HS-27A (cell line): Measurements from ENCODE around the gene GPC3.
"Not testable (repeated sequence)": the region's sequence is repeated elsewhere in the genome, so short reads cannot be mapped to it uniquely, and the experiment has no call there.

Source experiments
- DNase-seq: peaks from one replicate; pipeline ENCODE4 v3.0.0-alpha.2; 2012; ENCODE audit warnings: low read depth, missing footprints

Gene GPC3

DNA sequence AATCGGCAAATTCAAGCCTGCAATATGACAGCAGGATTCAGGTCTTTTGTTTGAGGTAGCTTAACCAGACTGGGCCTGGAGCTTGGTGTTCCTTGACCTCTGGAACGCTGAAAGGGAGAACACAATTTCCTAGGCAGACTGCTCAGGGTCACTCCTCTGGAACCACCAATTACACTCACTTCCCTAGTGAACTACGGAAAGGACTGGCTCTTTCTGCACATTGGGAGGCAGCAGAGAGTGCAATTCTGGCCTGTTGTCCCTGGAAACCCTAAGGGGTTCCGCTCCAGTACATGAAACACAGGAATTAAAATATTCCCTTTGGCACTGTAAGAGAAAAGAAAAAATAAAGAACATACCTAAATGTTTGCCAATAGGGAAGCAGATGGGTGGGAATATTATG lies 58.6 kb downstream of the GPC3 start:
- DNase-seq: no peak

GRCh38 chrX:133926099-133926498 lies 59.3 kb downstream of the GPC3 start:
- DNase-seq: no peak

DNA sequence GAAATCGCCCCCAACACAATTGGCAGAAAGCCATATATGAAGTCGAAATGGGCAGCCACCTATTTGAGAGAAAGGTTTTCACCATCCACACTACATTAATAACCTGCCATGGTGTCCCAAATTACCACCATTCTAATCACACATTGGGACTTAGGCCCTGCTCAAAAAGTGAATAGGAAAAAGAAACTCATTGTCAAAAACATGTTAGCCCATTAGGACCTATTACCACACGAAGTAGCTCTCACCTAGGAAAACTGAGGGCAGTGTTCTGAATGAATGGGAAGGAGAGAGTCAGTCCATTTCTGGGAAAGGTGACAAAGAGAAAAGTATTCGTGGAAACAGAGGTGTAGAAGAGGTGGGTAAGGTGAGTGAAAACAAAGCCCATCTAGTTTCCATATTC lies 60.8 kb downstream of the GPC3 start:
- no peak for DNase-seq

DNA sequence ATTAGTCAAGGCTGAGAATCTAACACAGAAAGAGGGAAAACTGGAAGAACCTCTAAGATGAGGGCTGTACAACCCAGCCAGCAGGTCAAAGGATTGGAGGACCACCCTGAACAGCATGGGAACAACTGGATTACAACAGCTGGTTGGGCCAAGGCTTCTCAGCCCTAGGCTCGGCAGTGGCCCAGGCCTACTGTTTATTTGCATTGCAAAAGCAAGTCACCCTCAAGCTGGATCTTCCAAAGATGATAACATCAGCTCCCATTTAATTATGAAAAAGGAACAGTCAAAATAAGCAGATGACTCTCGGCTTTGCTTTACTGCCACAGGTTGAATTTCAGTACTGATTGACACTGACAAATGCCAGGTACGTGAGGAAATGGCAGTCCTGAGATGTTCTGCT lies 61.8 kb downstream of the GPC3 start:
- no peak for DNase-seq

- no peak for DNase-seq
Measured at GRCh38 chrX:133923113-133923512, 62.3 kb downstream of the GPC3 start.

- no peak for DNase-seq
Measured at GRCh38 chrX:133922390-133922771, 63.0 kb downstream of the GPC3 start.

DNA sequence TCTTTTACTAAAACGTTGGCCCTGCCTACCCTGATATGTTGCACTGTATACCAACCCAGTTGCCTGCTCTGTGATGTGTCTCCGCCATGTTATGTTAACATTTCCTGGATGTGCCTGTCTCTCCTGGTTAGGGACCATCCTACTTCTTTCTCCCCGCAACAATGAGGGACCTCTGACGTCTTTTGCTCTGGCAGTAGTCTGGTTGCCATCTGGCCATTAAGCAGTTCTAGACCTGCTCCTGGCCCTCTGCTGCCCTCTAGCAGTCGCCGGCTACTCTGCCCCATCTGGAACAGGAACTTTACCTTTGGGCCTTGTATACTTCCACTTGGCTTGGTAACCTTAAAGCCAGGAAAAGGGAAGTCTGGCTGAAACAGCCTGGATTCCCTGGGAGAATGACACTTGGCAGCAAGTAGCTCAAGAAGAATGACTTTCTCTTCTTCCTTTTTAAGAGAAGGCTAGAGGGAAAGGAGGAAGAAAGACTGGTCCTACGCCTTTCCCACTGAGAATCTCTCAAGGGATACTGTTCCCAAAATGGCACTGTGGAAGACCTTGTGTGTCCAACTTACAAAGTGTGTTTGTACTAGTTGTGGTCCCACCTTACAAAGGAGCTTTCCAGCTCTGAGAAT lies 63.5 kb downstream of the GPC3 start:
- no peak for DNase-seq

DNA sequence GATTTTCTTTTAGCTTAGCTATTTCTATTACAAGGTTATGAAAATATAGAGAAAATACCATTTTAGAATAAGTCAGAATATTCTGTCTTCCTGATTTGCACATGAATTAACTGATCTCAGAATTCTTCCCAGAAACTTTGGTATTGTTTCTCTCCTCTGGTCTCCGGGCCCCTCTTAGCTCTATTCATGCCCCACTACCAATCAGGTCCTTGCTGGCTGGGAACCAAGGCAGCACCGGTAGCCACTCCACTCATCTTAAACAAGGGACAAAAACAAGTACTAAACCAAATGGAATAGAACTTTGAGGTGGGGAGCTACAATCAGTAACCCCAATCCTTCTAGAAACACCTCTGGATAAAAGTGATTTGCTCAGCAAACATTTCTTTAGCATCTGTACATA lies 64.3 kb downstream of the GPC3 start:
- no peak for DNase-seq

- DNase-seq: no peak
Measured at GRCh38 chrX:133918361-133918771, 67.0 kb downstream of the GPC3 start.

- DNase-seq: no peak
Measured at GRCh38 chrX:133916984-133917722, 68.2 kb downstream of the GPC3 start.

DNA sequence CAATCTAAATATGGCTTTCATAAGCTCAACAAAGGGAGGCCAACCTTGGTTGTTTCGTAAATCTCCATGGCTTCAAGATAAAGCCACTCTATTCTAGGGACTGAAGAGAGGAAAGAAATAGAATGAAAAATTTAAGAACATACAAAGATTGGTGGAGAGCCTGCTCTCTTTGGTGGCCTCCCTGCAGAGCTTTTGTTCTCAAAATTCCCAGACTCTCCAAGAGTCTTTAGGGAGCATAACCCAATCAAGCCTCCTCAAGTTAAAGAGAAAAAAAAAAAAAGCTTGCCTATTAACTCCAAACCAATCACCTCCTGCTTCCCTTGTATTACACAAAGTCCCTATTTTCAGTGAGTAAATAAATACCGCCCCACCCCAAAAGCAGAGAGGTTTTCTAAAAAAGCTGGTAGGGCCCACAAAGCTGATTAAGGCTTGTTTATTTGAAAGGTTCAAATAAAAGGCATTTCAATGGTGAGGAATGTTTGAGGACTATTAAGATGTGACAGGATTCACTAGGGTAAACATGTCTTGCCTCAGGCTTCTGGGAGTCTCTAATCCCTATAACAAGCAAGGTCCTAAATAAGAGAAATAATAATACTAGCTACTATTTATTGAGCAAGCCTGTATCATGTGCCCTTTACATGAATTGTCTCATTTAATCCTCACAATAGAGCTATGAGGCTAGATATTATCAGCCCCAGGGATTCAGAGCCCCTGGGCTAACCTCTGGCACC lies 71.6 kb downstream of the GPC3 start:
- DNase-seq: no peak

DNA sequence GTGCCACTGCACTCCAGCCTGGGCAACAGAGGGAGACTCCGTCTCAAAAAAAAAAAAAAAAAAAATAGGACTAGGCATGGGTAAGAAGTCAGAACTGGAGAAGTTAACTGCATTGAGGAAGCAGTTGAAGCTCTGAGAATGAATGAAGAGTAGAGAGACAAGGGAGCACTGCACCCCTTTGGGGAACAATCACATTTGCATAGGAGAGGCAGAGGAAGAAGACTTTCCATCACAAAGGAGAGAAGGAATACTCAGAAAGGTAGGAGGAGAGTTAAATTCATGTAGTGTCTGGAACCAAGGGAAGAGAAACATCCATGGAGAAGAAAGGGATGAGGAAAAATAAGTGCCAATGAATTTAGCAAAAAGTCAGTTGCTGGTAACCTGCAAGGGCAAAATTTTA lies 72.4 kb downstream of the GPC3 start:
- DNase-seq: no peak

DNA sequence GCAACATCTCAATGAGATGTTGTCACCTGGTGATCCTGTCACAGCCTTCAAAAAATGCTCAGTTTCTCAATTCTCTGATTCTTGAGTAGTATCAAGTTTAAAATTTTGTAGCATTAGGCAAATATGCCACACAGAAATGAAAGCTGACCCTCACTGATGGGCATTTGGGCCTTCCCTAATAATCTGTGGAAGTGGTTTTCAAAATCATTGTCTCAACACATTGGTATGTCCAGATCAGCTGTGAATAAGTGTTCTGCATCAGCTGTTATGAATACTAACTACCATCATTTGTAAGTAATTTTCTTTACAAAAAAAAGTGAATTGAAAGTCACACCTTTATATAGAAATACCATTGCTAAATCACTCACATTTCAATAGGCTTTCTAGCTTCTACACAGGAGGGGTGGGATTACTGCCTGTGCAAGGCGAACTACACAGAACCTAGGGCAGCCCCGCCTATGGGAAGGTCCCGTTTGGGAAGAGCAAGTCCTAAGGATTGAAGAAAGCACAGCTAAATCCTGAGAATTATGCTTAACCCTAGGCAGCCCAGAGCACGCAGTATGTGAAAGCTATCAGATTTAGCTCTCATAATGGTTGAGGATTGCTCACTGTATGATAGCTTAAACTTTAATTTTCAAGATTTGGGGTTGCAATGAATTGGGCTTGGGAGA lies 73.4 kb downstream of the GPC3 start:
- DNase-seq: no peak

GRCh38 chrX:133910539-133910938 lies 74.9 kb downstream of the GPC3 start:
- DNase-seq: no peak

DNA sequence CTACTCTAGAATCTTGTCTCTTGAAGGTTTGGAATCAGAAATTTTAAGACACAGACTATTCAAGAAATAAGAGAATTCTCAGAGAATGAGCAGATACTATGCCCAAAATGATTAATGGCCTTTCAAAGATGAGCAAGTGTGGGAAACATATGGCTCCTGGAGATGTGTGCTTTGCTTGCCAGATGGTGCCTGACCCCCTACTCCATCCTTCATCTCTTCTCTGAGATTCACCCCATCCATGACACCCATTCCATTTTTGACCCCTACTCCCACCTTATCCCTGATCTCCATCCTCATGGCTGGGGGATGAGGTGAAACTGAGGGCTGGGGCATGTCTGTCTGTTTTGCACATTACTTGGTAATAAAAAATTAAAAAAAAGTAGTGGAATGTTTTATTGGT lies 75.5 kb downstream of the GPC3 start:
- no peak for DNase-seq

DNA sequence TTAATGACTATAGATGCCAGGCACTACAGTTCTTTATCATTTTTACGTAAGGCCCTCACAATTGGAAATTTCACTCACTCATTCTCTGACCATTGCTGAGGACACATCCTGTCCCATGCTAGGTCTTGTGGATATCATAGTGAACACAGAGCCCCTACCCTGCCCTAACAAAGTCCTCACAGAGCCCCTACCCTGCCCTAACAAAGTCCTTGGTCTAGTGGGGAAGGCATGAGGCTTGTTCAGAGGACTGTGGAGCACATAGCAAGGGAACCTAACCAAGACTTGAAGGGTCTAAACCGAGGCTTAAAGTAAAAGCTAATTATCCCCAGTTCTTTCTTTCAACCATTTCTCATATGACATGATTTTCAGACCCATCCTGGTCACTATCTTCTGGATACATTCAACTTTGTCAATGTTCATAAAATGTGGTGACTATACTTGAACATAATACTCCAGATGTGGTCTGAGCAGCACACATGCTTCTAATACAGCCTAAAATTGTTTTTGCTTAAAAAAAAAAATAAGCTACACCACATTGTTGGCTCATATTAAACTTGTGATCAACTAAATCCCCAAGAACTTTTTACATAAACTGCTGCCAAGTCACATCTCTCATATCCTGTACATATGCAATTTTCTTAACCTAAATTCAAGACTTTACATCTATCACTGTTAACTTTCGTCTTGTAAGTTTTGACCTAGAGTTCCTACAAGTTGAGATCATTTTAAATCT lies 77.0 kb downstream of the GPC3 start:
- DNase-seq: no peak

GRCh38 chrX:133907606-133908005 lies 77.8 kb downstream of the GPC3 start:
- no peak for DNase-seq

- DNase-seq: no peak
Measured at GRCh38 chrX:133905305-133905704, 80.1 kb downstream of the GPC3 start.

DNA sequence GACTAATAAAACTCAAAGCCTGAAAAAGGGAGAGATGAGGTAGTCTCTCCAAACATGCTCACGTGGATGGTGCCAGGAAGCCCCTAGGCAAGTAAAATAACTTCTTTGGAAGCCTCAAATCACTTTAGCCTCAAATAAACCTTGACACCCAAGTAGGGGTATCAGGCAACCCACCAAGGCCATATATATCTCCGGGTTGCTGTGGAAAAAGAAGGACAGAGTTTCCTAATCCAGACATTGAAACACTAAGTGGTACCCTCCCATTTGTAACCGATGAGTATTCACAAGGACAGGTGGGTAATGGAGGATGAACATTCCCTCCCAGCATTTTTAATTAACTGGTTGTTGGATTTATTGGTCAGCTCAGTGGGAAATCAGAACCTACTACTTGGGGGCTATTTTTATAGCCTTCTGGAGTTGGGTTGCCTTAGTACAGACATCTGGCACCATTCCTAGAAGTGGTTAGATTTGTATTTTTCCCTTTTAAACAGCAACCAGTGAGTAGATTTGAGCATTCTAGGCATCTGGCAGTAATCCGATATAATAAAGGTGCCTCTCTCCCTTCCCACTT lies 87.7 kb downstream of the GPC3 start:
- no peak for DNase-seq

GRCh38 chrX:133892337-133892736 lies 93.1 kb downstream of the GPC3 start:
- DNase-seq: no peak

DNA sequence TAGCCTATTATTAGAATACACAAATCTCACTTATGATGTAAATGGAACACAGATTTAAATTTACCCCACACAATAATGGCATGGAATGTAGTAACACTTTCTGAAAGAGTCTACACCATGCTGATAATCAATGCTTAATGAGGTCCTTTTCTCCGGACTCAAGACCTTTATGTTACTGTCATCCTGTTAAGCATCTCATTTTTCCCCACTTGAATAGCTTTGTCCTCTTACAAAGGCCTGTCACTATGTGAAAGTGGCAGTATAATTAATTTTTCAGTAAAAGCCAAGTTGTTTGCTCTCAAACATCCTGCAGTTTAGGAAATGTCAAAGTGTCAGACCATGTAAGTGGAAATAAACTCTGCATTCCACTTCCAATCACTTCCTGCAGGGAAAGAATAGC lies 96.4 kb downstream of the GPC3 start:
- no peak for DNase-seq

GRCh38 chrX:133888084-133888483 lies 97.3 kb downstream of the GPC3 start:
- not testable (repeated sequence) for DNase-seq
